SH-SY5Y (cell line): ENCODE results near the gene OR52E4.

Source experiments
- GATA2 ChIP-seq: IDR thresholded peaks from 2 replicates; pipeline ENCODE4 v1.6.1; 2011; ENCODE audit warnings: mild to moderate bottlenecking, low read depth, low read length
- GATA3 ChIP-seq: IDR thresholded peaks from 2 replicates; pipeline ENCODE4 v1.6.1; 2011; ENCODE audit warnings: low read depth, mild to moderate bottlenecking, low read length, moderate library complexity

- no peak for TF ChIP-seq GATA2
- TF ChIP-seq GATA3, result no peak
Observed at GRCh38 chr11:5929571-5930368, 49.3 kb downstream of the OR52E4 start.
